ENCODE results near the gene MPRIP.

Gene MPRIP

DNA sequence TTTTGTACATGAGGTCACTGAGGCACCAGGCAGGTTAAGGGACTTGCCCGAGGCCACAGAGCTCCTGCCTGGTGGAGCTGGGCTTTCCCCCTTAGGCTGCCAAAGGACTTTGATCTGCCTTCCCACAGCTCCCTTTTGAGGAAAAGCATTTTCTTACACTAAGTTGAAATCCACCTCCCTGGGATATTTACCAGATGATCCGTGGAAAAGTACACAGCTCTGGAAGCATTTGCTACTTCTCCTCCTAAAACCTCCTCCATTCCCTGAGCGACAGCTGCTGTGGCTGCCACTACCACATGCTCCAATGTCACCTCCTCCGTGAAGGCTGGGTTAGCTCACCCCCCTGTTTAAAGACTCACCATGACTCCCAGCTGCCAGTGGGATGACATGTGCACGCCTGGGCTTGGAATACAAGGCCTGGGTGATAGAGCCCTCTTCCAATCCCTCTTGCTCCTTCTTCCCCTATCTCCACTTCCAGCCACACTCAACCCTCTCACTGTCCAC lies 1.2 kb upstream of the MPRIP start:
- peak overlapping the region; percentile 87; the same call in 1 of the 2 replicates for H3K27ac ChIP-seq
- TF ChIP-seq, protein P1, sequence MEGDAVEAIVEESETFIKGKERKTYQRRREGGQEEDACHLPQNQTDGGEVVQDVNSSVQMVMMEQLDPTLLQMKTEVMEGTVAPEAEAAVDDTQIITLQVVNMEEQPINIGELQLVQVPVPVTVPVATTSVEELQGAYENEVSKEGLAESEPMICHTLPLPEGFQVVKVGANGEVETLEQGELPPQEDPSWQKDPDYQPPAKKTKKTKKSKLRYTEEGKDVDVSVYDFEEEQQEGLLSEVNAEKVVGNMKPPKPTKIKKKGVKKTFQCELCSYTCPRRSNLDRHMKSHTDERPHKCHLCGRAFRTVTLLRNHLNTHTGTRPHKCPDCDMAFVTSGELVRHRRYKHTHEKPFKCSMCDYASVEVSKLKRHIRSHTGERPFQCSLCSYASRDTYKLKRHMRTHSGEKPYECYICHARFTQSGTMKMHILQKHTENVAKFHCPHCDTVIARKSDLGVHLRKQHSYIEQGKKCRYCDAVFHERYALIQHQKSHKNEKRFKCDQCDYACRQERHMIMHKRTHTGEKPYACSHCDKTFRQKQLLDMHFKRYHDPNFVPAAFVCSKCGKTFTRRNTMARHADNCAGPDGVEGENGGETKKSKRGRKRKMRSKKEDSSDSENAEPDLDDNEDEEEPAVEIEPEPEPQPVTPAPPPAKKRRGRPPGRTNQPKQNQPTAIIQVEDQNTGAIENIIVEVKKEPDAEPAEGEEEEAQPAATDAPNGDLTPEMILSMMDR (conservative IDR thresholded peaks at IDR 0.05): no peak

DNA sequence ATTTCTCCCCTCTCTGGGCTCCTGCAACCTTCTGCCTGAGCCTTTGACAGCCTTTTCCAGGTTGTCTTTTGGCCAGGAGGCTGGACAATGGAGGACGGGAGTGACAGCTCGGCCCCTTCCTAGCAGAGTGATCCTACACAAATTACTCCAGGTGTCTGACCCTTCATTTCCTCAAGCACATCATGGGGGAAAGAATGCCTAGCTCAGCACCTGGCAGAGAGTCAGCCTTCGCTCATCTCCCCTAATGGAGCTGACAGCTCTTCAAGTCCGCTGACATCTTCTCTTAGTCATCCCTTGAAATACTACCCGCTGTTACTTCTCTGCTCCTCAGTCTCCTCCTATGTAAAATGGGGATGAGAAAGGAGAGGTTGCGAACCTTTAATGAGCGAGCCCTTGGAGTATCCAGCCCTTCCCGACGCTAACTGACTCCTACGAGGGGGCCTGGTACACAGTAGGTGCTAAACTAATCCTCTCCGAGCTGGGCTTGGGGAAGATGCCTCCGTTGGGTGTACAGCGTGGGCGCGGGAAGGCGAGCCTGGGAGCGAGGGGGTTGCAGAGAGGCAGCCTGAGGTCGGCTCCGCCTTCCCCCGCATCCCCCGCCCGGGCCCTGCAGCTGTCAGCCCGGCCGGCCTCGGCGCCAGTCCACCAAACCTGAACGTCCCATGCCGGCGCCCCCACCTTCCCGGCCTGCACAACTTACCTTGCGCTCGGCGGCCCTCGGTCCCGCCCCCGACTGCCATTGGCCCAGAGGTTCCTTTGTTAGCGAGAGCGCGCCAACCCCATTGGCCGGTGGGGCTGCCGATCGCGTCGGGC lies 480 bp upstream of the MPRIP start:
- TF ChIP-seq, protein P1 (conservative IDR thresholded peaks at IDR 0.05): no peak
- H3K27ac ChIP-seq: peak overlapping the region; percentile 87

DNA sequence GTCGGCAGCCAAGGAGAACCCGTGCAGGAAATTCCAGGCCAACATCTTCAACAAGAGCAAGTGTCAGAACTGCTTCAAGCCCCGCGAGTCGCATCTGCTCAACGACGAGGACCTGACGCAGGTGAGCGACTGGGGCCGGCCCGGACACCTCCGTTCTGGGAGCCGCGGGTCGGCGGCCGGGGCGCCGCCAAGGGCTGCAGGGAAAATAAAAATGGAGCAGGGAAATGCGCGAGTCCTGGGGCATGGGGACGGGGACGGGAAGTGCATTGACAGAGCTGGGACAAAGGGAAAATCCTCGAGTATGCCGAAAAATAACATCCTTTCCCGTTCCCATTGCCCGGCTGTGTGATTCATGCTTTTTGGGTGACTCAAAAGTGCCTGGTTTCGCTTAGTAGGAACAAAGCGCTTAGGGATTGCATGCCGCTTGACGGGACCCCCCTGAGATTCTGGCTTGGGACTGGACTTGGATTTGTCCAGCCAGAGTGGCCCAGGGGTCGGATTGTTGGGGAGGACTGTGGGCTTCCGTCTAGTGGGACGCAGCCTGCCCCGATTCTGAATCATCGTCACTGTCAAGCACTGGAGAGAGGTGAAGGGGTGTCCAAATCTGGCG lies 699 bp downstream of the MPRIP start:
- TF ChIP-seq, protein P1 (conservative IDR thresholded peaks at IDR 0.05): no peak
- H3K27ac ChIP-seq: peak overlapping the region; percentile 87

DNA sequence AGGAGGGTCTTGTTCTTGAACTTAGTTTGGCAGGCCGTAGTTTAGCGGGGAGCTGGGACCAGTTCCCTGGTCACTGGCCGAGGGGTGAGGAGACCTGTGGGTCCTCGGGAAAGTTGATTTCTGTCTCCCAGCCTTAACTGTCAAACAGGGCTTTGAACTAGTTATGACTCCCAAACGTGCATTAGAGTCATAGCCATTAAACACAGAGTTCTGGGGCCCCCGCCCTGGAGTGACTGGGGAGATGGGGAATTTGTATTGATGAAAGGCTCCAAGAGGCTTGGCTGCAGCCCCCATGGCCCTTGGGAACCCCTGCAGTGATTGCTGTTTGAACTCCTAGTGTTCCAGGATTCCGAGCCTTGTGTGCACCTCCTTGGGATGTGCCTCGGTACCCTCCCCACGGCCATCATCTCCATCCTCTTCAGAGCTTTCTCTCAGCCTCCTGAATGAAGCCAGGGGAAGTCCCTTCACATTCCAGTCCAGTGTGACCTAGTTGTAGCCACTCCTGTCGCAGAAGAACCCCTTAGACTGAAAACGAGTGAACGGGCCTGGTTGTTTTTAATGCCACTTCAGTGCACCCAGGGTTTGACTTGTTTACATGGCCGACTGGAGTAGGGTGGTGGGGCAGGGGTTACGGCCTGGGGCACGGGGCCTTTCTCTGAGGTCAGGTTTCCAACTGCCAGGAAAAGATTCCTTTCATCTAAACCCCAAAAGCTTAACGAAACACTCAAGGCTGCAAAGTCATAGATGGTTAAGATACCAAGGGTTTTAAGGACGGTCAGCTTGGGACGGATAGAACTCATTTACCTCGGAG lies 1.4 kb downstream of the MPRIP start:
- TF ChIP-seq, protein P1 (conservative IDR thresholded peaks at IDR 0.05): no peak

DNA sequence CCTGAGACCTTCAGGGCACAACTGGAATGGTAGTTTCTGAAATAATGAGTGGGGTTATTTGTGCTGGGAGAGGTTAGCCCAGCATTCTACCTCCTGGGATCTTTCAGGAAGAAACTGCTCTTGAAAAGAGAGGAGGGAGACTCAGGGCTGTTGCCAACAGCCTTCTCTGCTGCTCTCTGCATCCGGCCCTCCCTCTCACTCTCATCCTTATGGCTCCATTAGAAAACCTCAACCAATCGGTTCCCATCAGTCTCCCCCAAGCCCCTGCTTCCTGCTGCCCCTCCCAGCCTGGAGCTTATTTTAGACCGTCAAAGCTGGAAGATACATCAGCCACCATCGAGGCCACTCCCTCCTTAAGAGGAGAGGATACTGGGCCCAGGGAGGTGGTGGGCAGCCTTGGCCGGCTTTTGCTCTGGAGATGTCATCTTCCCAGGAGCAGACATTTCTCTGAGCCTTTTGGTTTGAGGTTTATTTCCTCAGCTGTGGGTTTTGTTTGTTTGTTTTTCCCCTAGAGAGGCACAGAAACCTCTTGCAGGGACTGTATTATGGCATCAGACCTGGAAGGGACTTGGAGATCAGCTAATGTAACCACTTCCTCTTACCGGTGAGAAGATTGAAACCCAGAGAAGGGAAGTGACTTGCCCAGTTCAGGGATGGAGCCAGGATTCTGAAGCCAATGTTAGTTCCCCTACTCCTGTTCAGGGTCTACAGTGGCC lies 2.7 kb downstream of the MPRIP start:
- TF ChIP-seq, protein P1 (conservative IDR thresholded peaks at IDR 0.05): no peak
- H3K27ac ChIP-seq: peak overlapping the region; percentile 87

More for the DNA sequence above, 1.4 kb downstream of the MPRIP start:
- H3K27ac ChIP-seq: peak overlapping the region; percentile 87

DNA sequence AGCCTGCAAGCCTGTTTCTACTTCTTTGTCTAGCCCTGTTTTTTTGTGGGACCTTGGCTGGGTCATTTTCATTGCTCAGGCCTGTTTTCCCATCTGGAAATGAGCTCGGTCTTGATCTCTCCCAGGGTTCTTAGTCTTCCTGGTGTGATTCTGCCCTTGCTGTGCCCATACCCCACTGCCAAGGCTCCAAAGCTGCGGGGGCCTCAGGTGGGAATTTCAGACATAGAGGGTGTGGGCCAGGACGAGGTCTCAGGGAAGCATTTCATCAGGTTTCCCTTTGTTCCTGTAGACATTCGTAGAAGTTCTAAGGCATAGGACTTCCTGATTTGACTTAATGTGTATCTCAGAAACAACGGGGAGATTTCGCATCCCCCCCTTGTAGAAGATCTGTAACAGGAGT lies 5.8 kb downstream of the MPRIP start:
- TF ChIP-seq, protein P1 (conservative IDR thresholded peaks at IDR 0.05): no peak
- no peak overlapping the region for H3K27ac ChIP-seq
